ENCODE results near the gene NRBF2.
A peak's percentile ranks its signal among the peaks of the same experiment; 100 is the strongest.
"Not testable (repeated sequence)": the region's sequence is repeated elsewhere in the genome, so short reads cannot be mapped to it uniquely, and the experiment has no call there.

The NRBF2 gene

GRCh38 chr10:63119041-63119440 is 14.1 kb upstream of the NRBF2 start:
- no peak for DNase-seq

GRCh38 chr10:63120554-63120953 is 12.6 kb upstream of the NRBF2 start:
- DNase-seq: no peak

- no peak for DNase-seq
Measured at GRCh38 chr10:63123727-63124362, 9.3 kb upstream of the NRBF2 start.

- DNase-seq: no peak
Measured at GRCh38 chr10:63125459-63125858, 7.7 kb upstream of the NRBF2 start.

- no peak for DNase-seq
Measured at GRCh38 chr10:63128443-63128842, 4.7 kb upstream of the NRBF2 start.

- no peak for DNase-seq
Measured at GRCh38 chr10:63129888-63130287, 3.2 kb upstream of the NRBF2 start.

- no peak for DNase-seq
Measured at GRCh38 chr10:63132651-63133055, 475 bp upstream of the NRBF2 start.

- DNase-seq: no peak
Measured at GRCh38 chr10:63133821-63134557, 861 bp downstream of the NRBF2 start.

GRCh38 chr10:63137306-63137705 is 4.2 kb downstream of the NRBF2 start:
- DNase-seq: no peak

GRCh38 chr10:63140077-63140476 is 6.9 kb downstream of the NRBF2 start:
- DNase-seq: no peak

GRCh38 chr10:63142136-63142535 is 9.0 kb downstream of the NRBF2 start:
- no peak for DNase-seq

GRCh38 chr10:63143987-63144386 is 10.9 kb downstream of the NRBF2 start:
- no peak for DNase-seq

- no peak for DNase-seq
Measured at GRCh38 chr10:63145782-63146181, 12.7 kb downstream of the NRBF2 start.

GRCh38 chr10:63146503-63146902 is 13.4 kb downstream of the NRBF2 start:
- DNase-seq: no peak

- DNase-seq: no peak
Measured at GRCh38 chr10:63150745-63151144, 17.6 kb downstream of the NRBF2 start.

- DNase-seq: not testable (repeated sequence)
Measured at GRCh38 chr10:63153868-63154545, 20.9 kb downstream of the NRBF2 start.

- DNase-seq: no peak
Measured at GRCh38 chr10:63154546-63155387, 21.6 kb downstream of the NRBF2 start.

GRCh38 chr10:63155388-63156020 is 22.4 kb downstream of the NRBF2 start:
- DNase-seq: no peak

- DNase-seq: no peak
Measured at GRCh38 chr10:63156236-63156635, 23.1 kb downstream of the NRBF2 start.

GRCh38 chr10:63157845-63158624 is 24.9 kb downstream of the NRBF2 start:
- peak; percentile 73 for DNase-seq

GRCh38 chr10:63161592-63161991 is 28.5 kb downstream of the NRBF2 start:
- no peak for DNase-seq

- DNase-seq: no peak
Measured at GRCh38 chr10:63164166-63164623, 31.1 kb downstream of the NRBF2 start.
